ENCODE measurements around the gene ZMYND8. TPM values are rescaled to one million over a fixed set of nuclear protein-coding genes. Genes with fewer than 3 reads are reported as not detected.
"Not testable (repeated sequence)": the region's sequence is repeated elsewhere in the genome, so short reads cannot be mapped to it uniquely, and the experiment has no call there.

The ZMYND8 gene
- total RNA-seq, 4 donors from 2014 or later = 51.3 to 106 (median 94.0) TPM

- peaks cover 0 to 91% (median 0%) of the 10 kb centered on the region in 3 donors for H3K36me3 ChIP-seq
These were observed 91.3 kb downstream of the ZMYND8 start for GRCh38 chr20:47265214-47265613.

GRCh38 chr20:47264137-47264769, 92.2 kb downstream of the ZMYND8 start:
- not testable (repeated sequence) for H3K4me3 ChIP-seq, DNase-seq, H3K27me3 ChIP-seq, H3K4me1 ChIP-seq, H3K9me3 ChIP-seq
- peaks cover 0 to 91% (median 0%) of the 10 kb centered on the region in 3 donors for H3K36me3 ChIP-seq
- peak overlapping the region in 1 of 4 donors; percentile 46 for H3K27ac ChIP-seq

More at GRCh38 chr20:47265214-47265613, 91.3 kb downstream of the ZMYND8 start:
- Histone ChIP-seq H3K4me3 (no peak overlapping the region), H3K9me3 (no peaks in the 10 kb centered on the region), H3K27me3 (no peaks in the 10 kb centered on the region), H3K4me1 (peaks cover 0 to 4% (median 0%) of the 10 kb centered on the region in 4 donors), H3K27ac (no peak overlapping the region)
- TF ChIP-seq CTCF (IDR thresholded peaks at IDR 0.05) (no peak), POLR2A (IDR thresholded peaks at IDR 0.05) (no peak)
- DNase-seq = no peak

- Histone ChIP-seq H3K27ac (peak overlapping the region in 3 of 4 donors; percentile 10 to 46 (median 39)), H3K36me3 (peaks cover 0 to 91% (median 0%) of the 10 kb centered on the region in 3 donors), H3K4me3 (no peak overlapping the region), H3K9me3 (no peaks in the 10 kb centered on the region), H3K27me3 (no peaks in the 10 kb centered on the region), H3K4me1 (peaks cover 0 to 9% (median 2%) of the 10 kb centered on the region in 4 donors)
- DNase-seq = no peak
- TF ChIP-seq POLR2A (IDR thresholded peaks at IDR 0.05) (no peak), CTCF (IDR thresholded peaks at IDR 0.05) (no peak)
These were observed 92.9 kb downstream of the ZMYND8 start for GRCh38 chr20:47263465-47264084.

- Histone ChIP-seq H3K9me3 (no peaks in the 10 kb centered on the region), H3K27ac (peak overlapping the region in 3 of 4 donors; percentile 10 to 46 (median 39)), H3K27me3 (no peaks in the 10 kb centered on the region), H3K4me3 (no peak overlapping the region), H3K4me1 (peaks cover 0 to 9% (median 2%) of the 10 kb centered on the region in 4 donors), H3K36me3 (peaks cover 0 to 88% (median 0%) of the 10 kb centered on the region in 3 donors)
- no peak for TF ChIP-seq CTCF (IDR thresholded peaks at IDR 0.05)
- DNase-seq = no peak
These were observed 93.4 kb downstream of the ZMYND8 start for GRCh38 chr20:47263080-47263464.

- Histone ChIP-seq H3K4me3 (no peak overlapping the region), H3K27me3 (no peaks in the 10 kb centered on the region), H3K9me3 (no peaks in the 10 kb centered on the region), H3K27ac (peak overlapping the region in 2 of 4 donors; percentile 10 to 46), H3K4me1 (peaks cover 0 to 9% (median 2%) of the 10 kb centered on the region in 4 donors), H3K36me3 (peaks cover 0 to 82% (median 0%) of the 10 kb centered on the region in 3 donors)
- DNase-seq = peak in 1 of 3 donors; percentile 41
- TF ChIP-seq CTCF (IDR thresholded peaks at IDR 0.05) (no peak), POLR2A (IDR thresholded peaks at IDR 0.05) (no peak)
These were observed 94.0 kb downstream of the ZMYND8 start for GRCh38 chr20:47262365-47263013.

- no peak overlapping the region for H3K4me3 ChIP-seq
- DNase-seq = no peak
- peak overlapping the region in 1 of 4 donors; percentile 46 for H3K27ac ChIP-seq
- TF ChIP-seq CTCF (IDR thresholded peaks at IDR 0.05) (no peak), POLR2A (IDR thresholded peaks at IDR 0.05) (no peak)
- no peaks in the 10 kb centered on the region for H3K27me3 ChIP-seq
- no peaks in the 10 kb centered on the region for H3K9me3 ChIP-seq
- H3K4me1 ChIP-seq = peaks cover 0 to 9% (median 2%) of the 10 kb centered on the region in 4 donors
- peaks cover 0 to 77% (median 0%) of the 10 kb centered on the region in 3 donors for H3K36me3 ChIP-seq
These were observed 94.5 kb downstream of the ZMYND8 start for GRCh38 chr20:47262008-47262364.

- not testable (repeated sequence) for DNase-seq, H3K9me3 ChIP-seq, H3K4me3 ChIP-seq, H3K27me3 ChIP-seq, H3K4me1 ChIP-seq
- Histone ChIP-seq H3K27ac (peak overlapping the region in 1 of 4 donors; percentile 46), H3K36me3 (peaks cover 0 to 71% (median 0%) of the 10 kb centered on the region in 3 donors)
These were observed 95.2 kb downstream of the ZMYND8 start for GRCh38 chr20:47261161-47261774.

GRCh38 chr20:47260540-47261126, 95.9 kb downstream of the ZMYND8 start:
- H3K4me1 ChIP-seq, DNase-seq, H3K9me3 ChIP-seq, H3K4me3 ChIP-seq, H3K27me3 ChIP-seq, H3K27ac ChIP-seq: not testable (repeated sequence)
- peaks cover 0 to 69% (median 0%) of the 10 kb centered on the region in 3 donors for H3K36me3 ChIP-seq

Measured in Peyer's patch (tissue), 4 donors.